HEK293 (cell line): ENCODE data around the gene LHFPL2.
"Not testable (repeated sequence)": the region's sequence is repeated elsewhere in the genome, so short reads cannot be mapped to it uniquely, and the experiment has no call there.

ENCODE experiments used
- CTCF ChIA-PET: fragments of 350-600 bp; formaldehyde crosslinking; extraction: SDS; loops from one replicate; lab custom pipeline; 2021; ENCODE audit warnings: antibody characterized with exemption; lab: Yijun Ruan, JAX
- POLR2A ChIA-PET: fragments of 300-600 bp; formaldehyde crosslinking; extraction: SDS; loops from one replicate; lab custom pipeline; 2020; ENCODE audit warnings: antibody characterized with exemption, inconsistent platforms; lab: Yijun Ruan, JAX
- H3K27ac ChIP-seq: fragments of 200-500 bp; sonication (Bioruptor generic); 2 replicates; pipeline ENCODE4 v1.5.1; 2014; ENCODE audit warnings: low read depth, low read length, control low read depth, inconsistent platforms; ENCODE audit errors: extremely low read depth
- H3K36me3 ChIP-seq, 2 experiments: fragments of 200-500 bp in 1 of 2; sonication (Bioruptor generic) in 1 of 2; 1 replicate in 1 of 2; 2 replicates in 1 of 2; pipeline ENCODE4 v1.5.1; 2014 to 2017; ENCODE audit warnings: inconsistent platforms in 2 of 2, low read length in 2 of 2; ENCODE audit not compliant: control insufficient read depth in 2 of 2, insufficient read depth in 1 of 2
- H3K4me1 ChIP-seq: fragments of 200-500 bp; sonication (Bioruptor generic); 2 replicates; pipeline ENCODE4 v1.5.1; 2014; ENCODE audit warnings: mild to moderate bottlenecking, low read length, inconsistent platforms; ENCODE audit not compliant: control insufficient read depth, insufficient read depth
- H3K4me3 ChIP-seq: 2 replicates; pipeline ENCODE4 v1.5.1; 2011; ENCODE audit warnings: low read depth, mild to moderate bottlenecking, control low read depth, low read length, moderate library complexity
- H3K9me3 ChIP-seq: fragments of 200-500 bp; sonication (Bioruptor generic); 2 replicates; pipeline ENCODE4 v1.5.1; 2014; ENCODE audit warnings: low read depth, low read length, inconsistent platforms; ENCODE audit not compliant: control insufficient read depth, insufficient read depth
- EGR2 ChIP-seq: fragments of 450-650 bp; formaldehyde crosslinking; IDR thresholded peaks from 2 replicates; pipeline ENCODE4 v1.5.1; 2016; ENCODE audit warnings: low read depth, missing biosample characterization, missing genetic modification characterization
- FEZF1 ChIP-seq: fragments of 450-650 bp; formaldehyde crosslinking; IDR thresholded peaks from 2 replicates; pipeline ENCODE4 v1.5.1; 2016; ENCODE audit warnings: missing biosample characterization, missing genetic modification characterization
- SP3 ChIP-seq: fragments of 450-650 bp; formaldehyde crosslinking; IDR thresholded peaks from 2 replicates; pipeline ENCODE4 v1.5.1; 2016; ENCODE audit warnings: missing biosample characterization, missing genetic modification characterization
- TCF7L2 ChIP-seq: IDR thresholded peaks from 2 replicates; pipeline ENCODE4 v1.6.1; 2011; ENCODE audit warnings: low read depth, mild to moderate bottlenecking, inconsistent platforms, low read length, moderate library complexity, borderline replicate concordance
- WT1 ChIP-seq: fragments of 450-650 bp; formaldehyde crosslinking; IDR thresholded peaks from 2 replicates; pipeline ENCODE4 v1.5.1; 2016; ENCODE audit warnings: missing biosample characterization, missing genetic modification characterization
- ZEB2 ChIP-seq: fragments of 450-650 bp; formaldehyde crosslinking; IDR thresholded peaks from 2 replicates; pipeline ENCODE4 v1.5.1; 2016; ENCODE audit warnings: missing biosample characterization, missing genetic modification characterization
- ZNF202 ChIP-seq: fragments of 450-650 bp; formaldehyde crosslinking; IDR thresholded peaks from 2 replicates; pipeline ENCODE4 v1.5.1; 2016; ENCODE audit warnings: missing biosample characterization, missing genetic modification characterization, borderline replicate concordance
- ZNF211 ChIP-seq: fragments of 450-650 bp; formaldehyde crosslinking; IDR thresholded peaks from 2 replicates; pipeline ENCODE4 v1.5.1; 2016; ENCODE audit warnings: low read depth, missing biosample characterization, missing genetic modification characterization
- ZNF248 ChIP-seq: fragments of 450-650 bp; formaldehyde crosslinking; IDR thresholded peaks from 2 replicates; pipeline ENCODE4 v1.5.1; 2017; ENCODE audit warnings: missing biosample characterization, missing genetic modification characterization
- ZNF311 ChIP-seq: fragments of 450-650 bp; formaldehyde crosslinking; IDR thresholded peaks from 2 replicates; pipeline ENCODE4 v1.5.1; 2017; ENCODE audit warnings: missing biosample characterization, missing genetic modification characterization, borderline replicate concordance
- ZNF324 ChIP-seq: fragments of 450-650 bp; formaldehyde crosslinking; IDR thresholded peaks from 2 replicates; pipeline ENCODE4 v1.5.1; 2016; ENCODE audit warnings: missing biosample characterization, missing genetic modification characterization
- ZNF426 ChIP-seq: fragments of 450-650 bp; formaldehyde crosslinking; IDR thresholded peaks from 2 replicates; pipeline ENCODE4 v1.5.1; 2017; ENCODE audit warnings: missing biosample characterization, missing genetic modification characterization, mild to moderate bottlenecking, inconsistent platforms, moderate library complexity
- ZNF501 ChIP-seq: fragments of 450-650 bp; formaldehyde crosslinking; IDR thresholded peaks from 2 replicates; pipeline ENCODE4 v1.5.1; 2016; ENCODE audit warnings: missing biosample characterization, missing genetic modification characterization
- ZNF558 ChIP-seq: fragments of 450-650 bp; formaldehyde crosslinking; IDR thresholded peaks from 2 replicates; pipeline ENCODE4 v1.5.1; 2016; ENCODE audit warnings: missing biosample characterization, missing genetic modification characterization
- ZNF560 ChIP-seq: fragments of 450-650 bp; formaldehyde crosslinking; IDR thresholded peaks from 2 replicates; pipeline ENCODE4 v1.5.1; 2017; ENCODE audit warnings: missing biosample characterization, missing genetic modification characterization, borderline replicate concordance
- ZNF571 ChIP-seq: fragments of 450-650 bp; formaldehyde crosslinking; IDR thresholded peaks from 2 replicates; pipeline ENCODE4 v1.5.0; 2017; ENCODE audit warnings: missing biosample characterization, missing genetic modification characterization
- ZNF660 ChIP-seq: fragments of 450-650 bp; IDR thresholded peaks from 2 replicates; pipeline ENCODE4 v1.5.1; 2018; ENCODE audit warnings: missing biosample characterization, mild to moderate bottlenecking, missing genetic modification characterization
- ZNF747 ChIP-seq: fragments of 450-650 bp; formaldehyde crosslinking; IDR thresholded peaks from 2 replicates; pipeline ENCODE4 v1.5.1; 2016; ENCODE audit warnings: missing biosample characterization, missing genetic modification characterization
- ZSCAN30 ChIP-seq: fragments of 450-650 bp; IDR thresholded peaks from 2 replicates; pipeline ENCODE4 v1.5.1; 2018; ENCODE audit warnings: missing biosample characterization, mild to moderate bottlenecking, missing genetic modification characterization, moderate library complexity
- TF ChIP-seq, protein P1 (sequence below): fragments of 450-650 bp; formaldehyde crosslinking; IDR thresholded peaks from 2 replicates; pipeline ENCODE4 v1.5.1; 2016; ENCODE audit warnings: missing biosample characterization, missing genetic modification characterization, borderline replicate concordance
- TF ChIP-seq, protein P2 (sequence below): fragments of 450-650 bp; formaldehyde crosslinking; IDR thresholded peaks from 2 replicates; pipeline ENCODE4 v1.5.1; 2016; ENCODE audit warnings: missing biosample characterization, missing genetic modification characterization
- TF ChIP-seq, protein P3 (sequence below): fragments of 450-650 bp; formaldehyde crosslinking; IDR thresholded peaks from 2 replicates; pipeline ENCODE4 v1.5.1; 2016; ENCODE audit warnings: missing biosample characterization, missing genetic modification characterization
- TF ChIP-seq, protein P4 (sequence below): fragments of 450-650 bp; formaldehyde crosslinking; IDR thresholded peaks from 2 replicates; pipeline ENCODE4 v1.5.1; 2016; ENCODE audit warnings: missing biosample characterization, missing genetic modification characterization
- TF ChIP-seq, protein P5 (sequence below): fragments of 450-650 bp; formaldehyde crosslinking; optimal IDR thresholded peaks from 2 replicates; pipeline ENCODE3; 2016; ENCODE audit warnings: missing biosample characterization, mild to moderate bottlenecking, missing genetic modification characterization

The LHFPL2 gene

DNA sequence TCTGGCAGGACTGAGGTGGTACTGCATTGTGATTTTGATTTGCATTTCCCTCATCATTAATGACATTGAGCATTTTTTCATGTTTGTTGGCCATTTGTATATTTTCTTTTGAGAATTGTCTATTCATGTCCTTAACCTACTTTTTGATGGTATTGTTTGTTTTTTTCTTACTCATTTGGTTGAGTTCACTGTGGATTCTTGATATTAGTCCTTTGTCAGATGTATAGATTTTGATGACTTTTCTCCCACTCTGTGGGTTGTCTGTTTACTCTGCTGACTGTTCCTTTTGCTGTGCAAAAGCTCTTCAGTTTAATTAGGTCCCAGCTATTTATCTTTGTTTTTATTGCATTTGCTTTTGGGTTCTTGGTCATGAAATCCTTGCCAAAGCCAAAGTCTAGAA is 25.3 kb upstream of the LHFPL2 start:
- H3K9me3 ChIP-seq, H3K27ac ChIP-seq, H3K36me3 ChIP-seq, H3K4me3 ChIP-seq, CTCF ChIA-PET, POLR2A ChIA-PET: not testable (repeated sequence)
- H3K4me1 ChIP-seq, result peaks cover 21% of the 10 kb centered on the region
- 0 out of 2 replicates have a peak, but pooled peaks have one; percentile 54 for TF ChIP-seq WT1 (tag by site-specific recombination)
- TF ChIP-seq ZNF558, result peak; percentile 93
- peak; percentile 60 for TF ChIP-seq FEZF1
- TF ChIP-seq ZEB2, result 0 out of 2 replicates have a peak, but pooled peaks have one; percentile 12
- TF ChIP-seq, protein P1, sequence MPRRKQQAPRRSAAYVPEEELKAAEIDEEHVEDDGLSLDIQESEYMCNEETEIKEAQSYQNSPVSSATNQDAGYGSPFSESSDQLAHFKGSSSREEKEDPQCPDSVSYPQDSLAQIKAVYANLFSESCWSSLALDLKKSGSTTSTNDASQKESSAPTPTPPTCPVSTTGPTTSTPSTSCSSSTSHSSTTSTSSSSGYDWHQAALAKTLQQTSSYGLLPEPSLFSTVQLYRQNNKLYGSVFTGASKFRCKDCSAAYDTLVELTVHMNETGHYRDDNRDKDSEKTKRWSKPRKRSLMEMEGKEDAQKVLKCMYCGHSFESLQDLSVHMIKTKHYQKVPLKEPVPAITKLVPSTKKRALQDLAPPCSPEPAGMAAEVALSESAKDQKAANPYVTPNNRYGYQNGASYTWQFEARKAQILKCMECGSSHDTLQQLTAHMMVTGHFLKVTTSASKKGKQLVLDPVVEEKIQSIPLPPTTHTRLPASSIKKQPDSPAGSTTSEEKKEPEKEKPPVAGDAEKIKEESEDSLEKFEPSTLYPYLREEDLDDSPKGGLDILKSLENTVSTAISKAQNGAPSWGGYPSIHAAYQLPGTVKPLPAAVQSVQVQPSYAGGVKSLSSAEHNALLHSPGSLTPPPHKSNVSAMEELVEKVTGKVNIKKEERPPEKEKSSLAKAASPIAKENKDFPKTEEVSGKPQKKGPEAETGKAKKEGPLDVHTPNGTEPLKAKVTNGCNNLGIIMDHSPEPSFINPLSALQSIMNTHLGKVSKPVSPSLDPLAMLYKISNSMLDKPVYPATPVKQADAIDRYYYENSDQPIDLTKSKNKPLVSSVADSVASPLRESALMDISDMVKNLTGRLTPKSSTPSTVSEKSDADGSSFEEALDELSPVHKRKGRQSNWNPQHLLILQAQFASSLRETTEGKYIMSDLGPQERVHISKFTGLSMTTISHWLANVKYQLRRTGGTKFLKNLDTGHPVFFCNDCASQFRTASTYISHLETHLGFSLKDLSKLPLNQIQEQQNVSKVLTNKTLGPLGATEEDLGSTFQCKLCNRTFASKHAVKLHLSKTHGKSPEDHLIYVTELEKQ (tag by site-specific recombination), result peak; percentile 17; the same call in 1 of the 2 replicates

DNA sequence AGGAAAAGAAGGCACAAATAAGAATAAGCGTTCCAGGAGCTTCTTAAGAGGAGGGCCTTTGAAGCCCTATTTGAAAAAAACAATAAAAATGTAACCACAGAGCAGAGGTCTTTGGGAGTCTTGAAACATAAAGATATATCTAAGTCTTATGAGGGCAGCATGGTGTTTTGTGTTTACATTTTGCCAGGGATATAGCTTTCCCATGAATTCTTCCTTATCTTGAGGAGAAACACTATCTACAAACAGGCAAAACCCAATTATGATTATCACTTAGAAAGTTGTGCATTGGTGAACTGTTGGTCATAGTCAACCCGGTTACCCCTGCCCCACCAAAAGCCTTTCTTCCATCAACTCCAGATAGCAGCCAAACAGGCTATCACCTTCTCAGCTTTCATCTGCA is 23.6 kb upstream of the LHFPL2 start:
- CTCF ChIA-PET, result no interaction called here
- POLR2A ChIA-PET, result no interaction called here
- Histone ChIP-seq H3K27ac (peak overlapping the region; percentile 57), H3K4me1 (peaks cover 15% of the 10 kb centered on the region), H3K4me3 (no peak overlapping the region), H3K9me3 (no peaks in the 10 kb centered on the region), H3K36me3 (no peaks in the 10 kb centered on the region)
- 0 out of 2 replicates have a peak, but pooled peaks have one; percentile 20 for TF ChIP-seq TCF7L2
- no peak for TF ChIP-seq ZNF571 (tag by site-specific recombination)
- TF ChIP-seq ZNF747, result no peak
- TF ChIP-seq ZNF501 (tag by site-specific recombination), result 0 out of 2 replicates have a peak, but pooled peaks have one; percentile 11
- no peak for TF ChIP-seq SP3 (tag by site-specific recombination)
- TF ChIP-seq ZSCAN30 (tag by site-specific recombination), result peak; percentile 87

DNA sequence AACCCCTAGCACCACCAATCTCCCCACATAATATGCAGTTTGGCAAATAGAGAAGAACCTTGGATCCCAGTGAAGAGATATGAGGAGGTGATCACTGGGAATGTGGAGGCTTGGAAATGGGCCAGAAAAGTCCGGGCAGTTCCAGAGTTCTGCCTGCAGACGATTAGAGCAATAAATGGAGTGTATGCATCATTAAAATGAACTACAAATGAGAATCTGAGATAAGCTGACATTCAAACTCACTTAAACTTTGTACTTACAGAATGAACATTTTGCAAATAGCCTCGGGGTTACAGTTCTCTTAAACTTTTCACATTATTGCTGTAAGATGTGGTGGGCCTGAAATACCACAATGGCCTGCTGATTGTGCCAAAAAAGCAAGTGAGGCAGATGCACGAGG is 23.0 kb upstream of the LHFPL2 start:
- no peaks in the 10 kb centered on the region for H3K9me3 ChIP-seq
- H3K27ac ChIP-seq, result peak overlapping the region; percentile 57; the same call in 1 of the 2 replicates
- H3K4me3 ChIP-seq, result no peak overlapping the region
- peaks cover 15% of the 10 kb centered on the region for H3K4me1 ChIP-seq
- ChIA-PET CTCF (no interaction called here), POLR2A (no interaction called here)
- H3K36me3 ChIP-seq, result no peaks in the 10 kb centered on the region
- no peak for TF ChIP-seq ZNF426 (tag by site-specific recombination)
- TF ChIP-seq ZNF560 (tag by site-specific recombination), result no peak
- TF ChIP-seq, protein P2, sequence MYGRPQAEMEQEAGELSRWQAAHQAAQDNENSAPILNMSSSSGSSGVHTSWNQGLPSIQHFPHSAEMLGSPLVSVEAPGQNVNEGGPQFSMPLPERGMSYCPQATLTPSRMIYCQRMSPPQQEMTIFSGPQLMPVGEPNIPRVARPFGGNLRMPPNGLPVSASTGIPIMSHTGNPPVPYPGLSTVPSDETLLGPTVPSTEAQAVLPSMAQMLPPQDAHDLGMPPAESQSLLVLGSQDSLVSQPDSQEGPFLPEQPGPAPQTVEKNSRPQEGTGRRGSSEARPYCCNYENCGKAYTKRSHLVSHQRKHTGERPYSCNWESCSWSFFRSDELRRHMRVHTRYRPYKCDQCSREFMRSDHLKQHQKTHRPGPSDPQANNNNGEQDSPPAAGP, result no peak
- TF ChIP-seq ZNF248 (tag by site-specific recombination), result no peak
- TF ChIP-seq ZNF311 (tag by site-specific recombination), result no peak
- TF ChIP-seq, protein P3, sequence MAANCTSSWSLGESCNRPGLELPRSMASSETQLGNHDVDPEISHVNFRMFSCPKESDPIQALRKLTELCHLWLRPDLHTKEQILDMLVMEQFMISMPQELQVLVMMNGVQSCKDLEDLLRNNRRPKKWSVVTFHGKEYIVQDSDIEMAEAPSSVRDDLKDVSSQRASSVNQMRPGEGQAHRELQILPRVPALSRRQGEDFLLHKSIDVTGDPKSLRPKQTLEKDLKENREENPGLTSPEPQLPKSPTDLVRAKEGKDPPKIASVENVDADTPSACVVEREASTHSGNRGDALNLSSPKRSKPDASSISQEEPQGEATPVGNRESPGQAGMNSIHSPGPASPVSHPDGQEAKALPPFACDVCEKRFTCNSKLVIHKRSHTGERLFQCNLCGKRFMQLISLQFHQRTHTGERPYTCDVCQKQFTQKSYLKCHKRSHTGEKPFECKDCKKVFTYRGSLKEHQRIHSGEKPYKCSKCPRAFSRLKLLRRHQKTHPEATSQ (tag by site-specific recombination), result no peak
- TF ChIP-seq, protein P4, sequence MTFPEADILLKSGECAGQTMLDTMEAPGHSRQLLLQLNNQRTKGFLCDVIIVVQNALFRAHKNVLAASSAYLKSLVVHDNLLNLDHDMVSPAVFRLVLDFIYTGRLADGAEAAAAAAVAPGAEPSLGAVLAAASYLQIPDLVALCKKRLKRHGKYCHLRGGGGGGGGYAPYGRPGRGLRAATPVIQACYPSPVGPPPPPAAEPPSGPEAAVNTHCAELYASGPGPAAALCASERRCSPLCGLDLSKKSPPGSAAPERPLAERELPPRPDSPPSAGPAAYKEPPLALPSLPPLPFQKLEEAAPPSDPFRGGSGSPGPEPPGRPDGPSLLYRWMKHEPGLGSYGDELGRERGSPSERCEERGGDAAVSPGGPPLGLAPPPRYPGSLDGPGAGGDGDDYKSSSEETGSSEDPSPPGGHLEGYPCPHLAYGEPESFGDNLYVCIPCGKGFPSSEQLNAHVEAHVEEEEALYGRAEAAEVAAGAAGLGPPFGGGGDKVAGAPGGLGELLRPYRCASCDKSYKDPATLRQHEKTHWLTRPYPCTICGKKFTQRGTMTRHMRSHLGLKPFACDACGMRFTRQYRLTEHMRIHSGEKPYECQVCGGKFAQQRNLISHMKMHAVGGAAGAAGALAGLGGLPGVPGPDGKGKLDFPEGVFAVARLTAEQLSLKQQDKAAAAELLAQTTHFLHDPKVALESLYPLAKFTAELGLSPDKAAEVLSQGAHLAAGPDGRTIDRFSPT, result no peak
- no peak for TF ChIP-seq ZNF202
- no peak for TF ChIP-seq EGR2
- TF ChIP-seq ZNF324 (tag by site-specific recombination), result no peak
- TF ChIP-seq ZNF211 (tag by site-specific recombination), result no peak
- TF ChIP-seq, protein P5, sequence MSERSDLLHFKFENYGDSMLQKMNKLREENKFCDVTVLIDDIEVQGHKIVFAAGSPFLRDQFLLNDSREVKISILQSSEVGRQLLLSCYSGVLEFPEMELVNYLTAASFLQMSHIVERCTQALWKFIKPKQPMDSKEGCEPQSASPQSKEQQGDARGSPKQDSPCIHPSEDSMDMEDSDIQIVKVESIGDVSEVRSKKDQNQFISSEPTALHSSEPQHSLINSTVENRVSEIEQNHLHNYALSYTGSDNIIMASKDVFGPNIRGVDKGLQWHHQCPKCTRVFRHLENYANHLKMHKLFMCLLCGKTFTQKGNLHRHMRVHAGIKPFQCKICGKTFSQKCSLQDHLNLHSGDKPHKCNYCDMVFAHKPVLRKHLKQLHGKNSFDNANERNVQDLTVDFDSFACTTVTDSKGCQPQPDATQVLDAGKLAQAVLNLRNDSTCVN (tag by site-specific recombination), result no peak
- TF ChIP-seq ZNF660, result no peak
